HG02852 (cell line): ENCODE measurements around the gene PHACTR2.

Source experiments
- ATAC-seq: cut with Tn5 transposase; IDR thresholded peaks from one replicate; pipeline ENCODE4 v1.9.1; 2021; ENCODE audit warnings: mild to moderate bottlenecking, moderate library complexity; ENCODE audit not compliant: unreplicated experiment

PHACTR2 gene

GRCh38 chr6:143802833-143803565 lies 125.2 kb downstream of the PHACTR2 start:
- no peak for ATAC-seq

DNA sequence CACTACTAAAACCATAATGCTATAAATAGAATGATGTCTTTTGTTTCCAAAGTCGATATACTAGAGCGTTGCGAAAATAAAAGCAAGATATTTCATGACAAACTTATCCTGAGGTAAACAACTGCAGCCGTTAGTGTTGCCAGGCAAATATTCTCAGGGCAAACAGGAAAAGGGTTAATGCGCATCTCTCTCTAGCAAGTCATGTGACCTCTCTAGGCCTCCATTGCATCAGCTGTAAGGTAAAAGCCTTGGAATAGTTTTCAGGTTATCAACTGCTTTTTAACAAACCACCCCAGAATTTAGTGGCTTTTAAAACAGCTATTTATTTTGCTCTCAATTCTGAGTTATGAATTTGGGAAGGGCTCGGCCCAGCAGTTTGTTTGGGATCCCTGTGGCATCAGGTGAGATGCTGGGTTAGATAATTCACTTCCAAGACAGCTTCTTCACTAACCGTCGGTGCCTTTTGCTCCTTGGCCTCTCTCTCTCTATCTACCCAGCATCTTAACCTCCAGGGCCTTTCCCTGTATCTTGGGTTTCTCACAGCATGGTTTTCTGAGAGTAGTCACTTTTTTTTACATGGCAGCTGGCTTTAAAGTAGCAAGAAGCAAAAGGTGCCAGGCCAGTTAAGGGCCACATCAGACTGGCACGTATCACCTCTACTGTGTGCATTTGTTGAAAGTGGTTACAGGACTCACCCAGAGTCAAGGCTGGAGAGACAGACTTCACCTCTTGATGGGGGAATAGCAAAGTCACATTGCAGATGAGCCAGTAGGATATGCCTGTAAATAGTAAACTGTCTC lies 126.2 kb downstream of the PHACTR2 start:
- ATAC-seq = no peak

GRCh38 chr6:143804835-143805239 lies 127.1 kb downstream of the PHACTR2 start:
- no peak for ATAC-seq

- ATAC-seq = no peak
Observed at GRCh38 chr6:143806282-143807102, 128.7 kb downstream of the PHACTR2 start.

DNA sequence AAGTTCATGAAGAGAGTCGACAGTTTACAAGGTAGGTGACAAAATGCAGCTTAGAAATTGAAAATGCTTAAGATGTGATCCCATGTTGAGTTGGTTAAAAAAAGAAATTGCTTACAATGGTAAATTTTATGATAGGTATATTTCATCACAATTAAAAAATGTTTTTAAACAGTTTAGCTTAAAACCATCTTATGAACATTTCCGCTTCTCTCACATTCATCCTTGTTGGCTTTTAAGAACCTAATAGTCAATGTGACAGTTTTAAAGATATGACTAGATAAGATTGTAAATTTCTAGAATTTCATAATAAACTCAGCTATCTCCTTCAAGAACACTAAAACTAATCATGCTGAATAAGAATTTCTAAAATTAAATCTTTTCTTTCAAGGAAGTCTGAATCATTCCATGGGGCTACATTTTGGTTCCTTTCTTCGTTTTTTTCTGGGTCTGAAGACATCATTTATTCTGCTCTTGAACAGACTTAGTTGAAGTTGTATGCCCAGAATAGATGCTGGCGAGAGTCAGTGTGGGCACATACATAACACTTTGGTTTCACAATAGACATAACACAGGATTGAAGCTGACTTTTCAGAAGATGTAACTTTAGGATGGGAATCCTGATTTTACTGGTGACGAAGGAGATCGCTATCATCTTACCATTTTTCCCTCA lies 129.5 kb downstream of the PHACTR2 start:
- ATAC-seq = no peak

DNA sequence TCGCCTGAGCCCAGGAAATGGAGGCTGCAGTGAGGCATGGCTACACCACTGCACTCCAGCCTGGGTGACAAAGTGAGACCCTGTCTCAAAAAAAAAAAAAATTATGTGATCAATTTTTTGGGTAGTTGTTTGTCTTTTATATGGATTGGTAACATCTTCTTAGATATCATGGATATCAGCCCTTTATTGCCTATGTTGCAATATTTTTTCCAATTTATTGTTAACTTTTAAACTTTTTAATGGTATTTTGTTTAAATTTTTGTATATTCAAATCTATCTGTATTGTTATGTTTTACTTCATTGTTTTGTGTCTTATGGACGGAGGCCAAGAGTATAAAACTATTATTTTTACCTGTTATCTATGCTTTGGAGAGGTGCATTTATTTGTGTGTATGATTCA lies 133.0 kb downstream of the PHACTR2 start:
- ATAC-seq = no peak

DNA sequence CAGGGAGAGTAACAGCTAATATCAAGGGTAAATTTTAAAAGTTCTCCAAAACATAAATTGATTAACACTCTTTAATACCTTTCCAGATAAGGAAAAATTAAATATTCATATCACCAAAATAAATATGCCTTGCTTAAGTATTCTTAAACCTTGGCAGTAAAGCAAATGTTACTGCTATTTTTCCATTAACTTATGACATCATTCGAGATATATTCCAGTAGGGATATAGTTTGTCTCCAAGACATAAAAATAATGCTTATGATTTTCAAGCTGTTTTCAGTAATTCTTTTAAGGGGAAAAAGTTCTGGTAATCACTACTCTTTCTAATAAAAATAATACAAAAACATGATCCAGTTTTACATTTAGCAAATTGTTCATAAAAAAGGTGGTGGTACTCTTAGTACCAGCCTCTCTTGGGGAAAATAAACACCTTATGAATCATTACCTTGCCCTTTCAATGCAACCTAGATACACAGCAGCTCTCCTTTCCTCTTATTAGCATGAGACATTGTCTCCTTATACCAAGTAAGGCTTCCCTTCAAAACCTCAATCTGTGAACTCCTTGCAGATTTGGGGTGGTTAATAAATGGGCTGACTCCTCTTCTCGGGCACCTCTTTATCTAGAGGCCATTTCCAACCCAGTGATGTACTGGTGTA lies 133.9 kb downstream of the PHACTR2 start:
- ATAC-seq = no peak

DNA sequence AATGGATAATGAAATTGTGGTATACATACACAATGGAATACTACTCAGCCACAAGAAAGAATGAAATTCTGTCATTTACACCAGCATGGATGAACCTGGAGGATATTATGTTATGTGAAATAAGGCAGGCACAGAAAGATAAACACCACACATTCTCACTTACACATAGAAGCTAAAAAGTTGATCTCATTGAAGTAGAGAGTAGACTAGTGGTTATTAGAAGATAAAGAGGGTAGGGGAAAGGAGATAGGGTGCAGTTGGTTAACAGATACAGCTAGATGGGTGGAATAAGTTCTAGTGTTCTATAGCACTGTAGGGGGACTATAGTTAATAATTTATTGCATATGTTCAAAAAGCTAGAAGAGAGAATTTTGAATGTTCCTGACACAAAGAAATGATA lies 139.9 kb downstream of the PHACTR2 start:
- ATAC-seq = no peak

- no peak for ATAC-seq
Observed at GRCh38 chr6:143821359-143821758, 143.6 kb downstream of the PHACTR2 start.

GRCh38 chr6:143822584-143823024 lies 144.8 kb downstream of the PHACTR2 start:
- ATAC-seq = no peak

DNA sequence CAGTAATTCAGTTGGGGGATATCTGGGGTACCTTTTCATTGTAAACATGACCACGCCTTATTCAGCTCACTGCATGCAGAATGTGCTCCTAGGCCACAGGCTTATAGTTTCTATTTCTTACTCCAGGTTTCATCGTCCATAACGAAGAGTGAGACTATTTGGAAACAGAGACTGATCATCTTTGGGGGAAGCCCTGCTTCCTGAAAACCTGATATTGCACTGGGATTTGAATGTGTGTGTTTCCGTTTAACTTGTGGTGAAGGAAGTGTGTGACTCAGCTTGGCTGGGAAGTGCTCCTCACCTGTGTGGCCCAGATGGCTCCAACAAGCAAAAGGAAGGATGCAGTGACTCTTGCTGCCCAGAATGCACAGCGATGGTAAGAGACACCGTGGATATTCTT lies 145.8 kb downstream of the PHACTR2 start:
- no peak for ATAC-seq

GRCh38 chr6:143828572-143828971 lies 150.8 kb downstream of the PHACTR2 start:
- ATAC-seq = no peak

DNA sequence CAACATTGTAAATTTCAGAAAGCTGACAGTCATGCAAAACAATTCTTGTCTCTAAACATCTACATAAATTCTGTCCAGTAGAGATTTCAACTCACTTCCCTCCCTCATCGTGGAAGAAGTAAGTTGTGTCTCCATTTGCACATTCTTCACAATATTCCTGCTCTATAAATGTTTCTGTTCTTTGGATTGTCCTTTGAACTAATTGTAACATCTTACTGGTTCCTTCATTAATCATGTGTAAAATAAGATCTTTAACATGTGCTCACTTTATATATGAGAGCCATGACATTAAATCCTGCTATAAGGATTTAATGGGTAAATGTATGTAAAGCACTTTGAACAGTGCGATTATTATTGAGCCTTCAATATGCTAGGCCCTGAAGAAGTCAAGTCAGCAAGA lies 158.4 kb downstream of the PHACTR2 start:
- ATAC-seq = no peak

DNA sequence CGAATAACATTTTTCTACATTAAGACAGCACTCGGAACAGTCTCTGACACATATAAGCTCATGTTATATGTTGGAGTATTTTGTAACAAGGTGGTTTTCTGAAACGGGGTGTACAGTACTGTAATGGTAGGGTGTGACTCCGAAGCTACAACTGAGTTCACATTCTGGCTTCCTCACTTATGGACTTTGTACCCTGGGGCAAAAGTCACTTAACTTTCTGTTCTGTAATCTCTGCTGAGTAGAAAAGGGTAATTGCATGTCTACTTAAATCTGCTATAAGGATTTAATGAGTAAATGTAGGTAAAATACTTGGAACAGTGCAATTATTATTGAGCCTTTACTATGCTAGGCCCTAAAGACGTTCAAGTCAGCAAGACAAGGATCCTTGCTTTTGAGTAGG lies 160.6 kb downstream of the PHACTR2 start:
- ATAC-seq = no peak

- ATAC-seq = no peak
Observed at GRCh38 chr6:143839196-143839595, 161.4 kb downstream of the PHACTR2 start.

DNA sequence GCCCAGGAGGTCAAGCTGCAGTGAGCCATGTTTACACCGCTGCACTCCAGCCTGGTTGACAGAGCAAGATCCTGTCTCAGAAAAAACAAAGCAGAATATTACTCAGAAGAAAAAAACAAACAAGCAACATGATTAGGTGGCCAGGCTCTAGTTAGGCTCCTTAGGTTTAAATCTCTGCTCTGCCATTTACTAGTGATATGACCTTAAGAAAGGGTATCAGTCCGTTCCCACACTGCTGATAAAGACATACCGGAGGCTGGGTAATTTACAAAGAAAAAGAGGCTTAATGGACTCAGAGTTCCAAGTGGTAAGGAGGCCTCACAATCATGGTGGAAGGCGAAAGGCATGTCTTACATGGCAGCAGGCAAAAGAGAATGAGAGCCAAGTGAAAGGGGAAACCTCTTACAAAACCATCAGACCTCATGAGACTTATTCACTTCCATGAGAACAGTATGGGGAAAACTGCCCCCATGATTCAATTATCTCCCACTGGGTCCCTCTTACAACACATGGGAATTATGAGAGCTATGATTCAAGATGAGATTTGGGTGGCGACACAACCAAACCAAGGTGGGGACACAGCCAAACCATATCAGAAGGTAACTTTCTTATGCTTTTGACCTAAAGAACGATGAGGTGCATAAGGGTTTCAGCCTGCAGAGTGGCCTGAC lies 163.0 kb downstream of the PHACTR2 start:
- ATAC-seq = no peak

- ATAC-seq = no peak
Observed at GRCh38 chr6:143842461-143842901, 164.7 kb downstream of the PHACTR2 start.

DNA sequence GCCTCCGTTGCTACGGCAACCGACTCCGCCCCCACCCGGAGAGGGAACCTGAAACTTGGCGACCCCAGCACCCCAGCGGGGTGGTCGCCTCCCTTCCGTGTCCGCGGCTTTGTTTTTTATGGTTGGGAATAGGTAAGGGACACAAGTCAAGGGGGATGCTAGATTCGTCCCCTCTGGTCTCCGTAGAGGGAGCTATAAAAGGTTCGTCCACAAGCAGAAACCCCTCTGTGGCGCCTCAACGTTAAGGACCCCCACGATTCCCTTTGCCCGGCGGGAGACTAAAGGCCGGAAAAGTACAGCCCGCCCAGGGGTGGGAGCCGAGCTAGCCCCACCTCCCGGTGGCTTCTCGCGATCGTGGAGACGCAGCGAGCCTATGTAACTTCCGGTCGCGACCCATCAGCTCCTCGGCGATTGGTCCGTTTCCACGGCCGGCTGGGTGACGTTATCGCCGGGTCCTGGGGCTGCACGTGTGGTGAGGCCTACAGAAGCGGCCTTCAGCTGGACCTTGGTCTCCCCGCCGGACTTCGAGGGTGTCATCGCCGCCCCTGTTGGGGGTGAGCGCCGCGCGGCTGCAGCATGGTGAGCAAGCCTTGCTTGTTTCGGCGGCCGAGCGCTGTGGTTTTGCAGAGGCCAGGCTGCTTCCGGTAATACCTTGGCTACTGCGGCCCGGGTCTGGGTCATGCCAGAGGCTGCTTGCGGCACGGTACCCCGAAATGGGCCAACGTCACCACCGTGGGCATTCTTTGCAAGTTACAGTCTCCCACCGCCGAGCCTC lies 165.3 kb downstream of the PHACTR2 start, which contains the start of gene LTV1:
Gene LTV1 (plus strand): TSS at position 437 of the 775 bp plus-strand sequence. CDS start 140 bp downstream, at position 577.
- peak; percentile 100 for ATAC-seq

GRCh38 chr6:143843677-143843999 lies 165.9 kb downstream of the PHACTR2 start:
- peak; percentile 15 for ATAC-seq
